IMR-90 (cell line): ENCODE measurements around the gene MTA3. TPM values are rescaled to one million over a fixed set of nuclear protein-coding genes. Genes with fewer than 3 reads are reported as not detected.

ENCODE experiments used
- ATAC-seq: fragments of 200-7000 bp; cut with Tn5 transposase; 2 replicates; pipeline ENCODE4 v1.9.1; 2020; ENCODE audit warnings: low read depth, mild to moderate bottlenecking, moderate library complexity
- BruUV-seq: library from RNA; stranded (reverse); fragments of 400-500 nt; replicated peaks from 2 replicates; lab custom pipeline; 2021; lab: Mats Ljungman, UMichigan
- CTCF ChIA-PET: fragments of 300-600 bp; formaldehyde crosslinking; extraction: SDS; loops from one replicate; lab custom pipeline; 2021; ENCODE audit warnings: antibody characterized with exemption; lab: Yijun Ruan, JAX
- POLR2A ChIA-PET: fragments of 300-600 bp; sonication (Branson Sonifier 250); formaldehyde crosslinking; loops from one replicate; lab custom pipeline; 2022; ENCODE audit warnings: antibody characterized with exemption; ENCODE audit not compliant: unreplicated experiment; lab: Charles Lee
- DNase-seq: peaks from one replicate; pipeline ENCODE4 v3.0.0; 2013
- H2AFZ ChIP-seq: replicated peaks from 2 replicates; pipeline ENCODE3; 2013; ENCODE audit warnings: low read length, mild to moderate bottlenecking; ENCODE audit not compliant: poor library complexity
- H2AK5ac ChIP-seq: 2 replicates; pipeline ENCODE4 v1.6.1; 2013; ENCODE audit warnings: low read depth, low read length, inconsistent platforms
- H2AK9ac ChIP-seq: replicated peaks from 2 replicates; pipeline ENCODE3; 2013; ENCODE audit warnings: mild to moderate bottlenecking, low read depth, low read length, moderate library complexity; ENCODE audit not compliant: poor library complexity
- H2BK120ac ChIP-seq: 2 replicates; pipeline ENCODE4 v1.6.1; 2013; ENCODE audit warnings: low read depth, low read length, inconsistent platforms
- H2BK15ac ChIP-seq: 3 replicates; pipeline ENCODE4 v1.6.1; 2013; ENCODE audit warnings: low read depth, low read length, inconsistent platforms
- H2BK20ac ChIP-seq: 2 replicates; pipeline ENCODE4 v1.6.1; 2013; ENCODE audit warnings: low read depth, mild to moderate bottlenecking, inconsistent platforms, low read length, moderate library complexity
- H2BK5ac ChIP-seq: 2 replicates; pipeline ENCODE4 v1.6.1; 2013; ENCODE audit warnings: mild to moderate bottlenecking, low read depth, low read length, inconsistent platforms; ENCODE audit not compliant: poor library complexity, severe bottlenecking
- H3K14ac ChIP-seq: replicated peaks from 2 replicates; pipeline ENCODE4 v1.6.1; 2013; ENCODE audit warnings: low read depth, low read length, inconsistent platforms
- H3K18ac ChIP-seq: 2 replicates; pipeline ENCODE4 v1.6.1; 2013; ENCODE audit warnings: low read depth, low read length, control low read depth
- H3K23ac ChIP-seq: 2 replicates; pipeline ENCODE4 v1.6.1; 2013; ENCODE audit warnings: low read depth, low read length, inconsistent platforms
- H3K27ac ChIP-seq: 2 replicates; pipeline ENCODE4 v1.5.1; 2013; ENCODE audit warnings: mild to moderate bottlenecking, control low read depth, low read length; ENCODE audit not compliant: insufficient read depth
- H3K27me3 ChIP-seq: 2 replicates; pipeline ENCODE4 v1.6.1; 2013; ENCODE audit warnings: low read length; ENCODE audit not compliant: control insufficient read depth, insufficient read depth
- H3K36me3 ChIP-seq: 2 replicates; pipeline ENCODE4 v1.6.1; 2013; ENCODE audit warnings: low read length, mixed read lengths; ENCODE audit not compliant: control insufficient read depth, insufficient read depth
- H3K4ac ChIP-seq: 2 replicates; pipeline ENCODE4 v1.6.1; 2013; ENCODE audit warnings: low read depth, low read length, inconsistent platforms
- H3K4me1 ChIP-seq: 2 replicates; pipeline ENCODE4 v1.6.1; 2013; ENCODE audit warnings: low read length, mixed read lengths; ENCODE audit not compliant: control insufficient read depth, insufficient read depth
- H3K4me2 ChIP-seq: 2 replicates; pipeline ENCODE4 v1.6.1; 2013; ENCODE audit warnings: low read depth, mild to moderate bottlenecking, control low read depth, low read length, moderate library complexity
- H3K4me3 ChIP-seq: 2 replicates; pipeline ENCODE4 v1.5.1; 2013; ENCODE audit warnings: low read depth, mild to moderate bottlenecking, control low read depth, low read length, moderate library complexity; ENCODE audit not compliant: insufficient read depth
- H3K56ac ChIP-seq: 2 replicates; pipeline ENCODE4 v1.6.1; 2013; ENCODE audit warnings: low read length, inconsistent platforms; ENCODE audit not compliant: insufficient read depth; ENCODE audit errors: extremely low read depth
- H3K79me1 ChIP-seq, 2 experiments: 2 replicates each; pipeline ENCODE4 v1.6.1; 2013; ENCODE audit warnings: low read length in 2 of 2, inconsistent platforms in 1 of 2, low read depth in 1 of 2
- H3K9ac ChIP-seq: 2 replicates; pipeline ENCODE4 v1.6.1; 2013; ENCODE audit warnings: low read depth, low read length, control low read depth
- H3K9me1 ChIP-seq: 2 replicates; pipeline ENCODE4 v1.6.1; 2013; ENCODE audit warnings: low read length, inconsistent platforms; ENCODE audit not compliant: insufficient read depth
- H3K9me3 ChIP-seq: 2 replicates; pipeline ENCODE4 v1.6.1; 2013; ENCODE audit warnings: low read length; ENCODE audit not compliant: control insufficient read depth, insufficient read depth
- H4K20me1 ChIP-seq: 2 replicates; pipeline ENCODE4 v1.6.1; 2013; ENCODE audit warnings: low read length, inconsistent platforms; ENCODE audit not compliant: insufficient read depth
- H4K5ac ChIP-seq: 2 replicates; pipeline ENCODE4 v1.6.1; 2013; ENCODE audit warnings: mild to moderate bottlenecking, low read depth, low read length, control low read depth
- H4K8ac ChIP-seq, 2 experiments: 2 replicates each; pipeline ENCODE4 v1.6.1; 2013; ENCODE audit warnings: low read depth in 2 of 2, low read length in 2 of 2, control low read depth in 1 of 2, inconsistent platforms in 1 of 2
- H4K91ac ChIP-seq: 2 replicates; pipeline ENCODE4 v1.6.1; 2013; ENCODE audit warnings: low read depth, low read length, inconsistent platforms; ENCODE audit not compliant: insufficient read depth
- BHLHE40 ChIP-seq: fragments of 150-350 bp; IDR thresholded peaks from 2 replicates; pipeline ENCODE4 v1.6.1; 2016; ENCODE audit warnings: mild to moderate bottlenecking, low read depth, low read length
- CHD1 ChIP-seq: IDR thresholded peaks from 2 replicates; pipeline ENCODE4 v1.6.1; 2012; ENCODE audit warnings: low read depth, low read length, improper control_type of control experiment
- POLR2A ChIP-seq: IDR thresholded peaks from 2 replicates; pipeline ENCODE4 v1.6.1; 2012; ENCODE audit warnings: mild to moderate bottlenecking, low read depth, low read length
- RAD21 ChIP-seq: IDR thresholded peaks from 2 replicates; pipeline ENCODE4 v1.6.1; 2012; ENCODE audit warnings: low read length, improper control_type of control experiment
- RCOR1 ChIP-seq: IDR thresholded peaks from 2 replicates; pipeline ENCODE4 v1.6.1; 2012; ENCODE audit warnings: mild to moderate bottlenecking, low read length, improper control_type of control experiment; ENCODE audit not compliant: insufficient replicate concordance
- RFX5 ChIP-seq: IDR thresholded peaks from 2 replicates; pipeline ENCODE4 v1.8.0; 2012; ENCODE audit warnings: low read depth, mild to moderate bottlenecking, low read length, moderate library complexity
- SMC3 ChIP-seq: fragments of 150-350 bp; IDR thresholded peaks from 2 replicates; pipeline ENCODE4 v1.6.1; 2016; ENCODE audit warnings: low read depth, mild to moderate bottlenecking, antibody characterized with exemption, low read length, moderate library complexity
- USF2 ChIP-seq: fragments of 150-350 bp; IDR thresholded peaks from 2 replicates; pipeline ENCODE4 v1.6.1; 2017; ENCODE audit warnings: mild to moderate bottlenecking, antibody characterized with exemption, low read length, low read depth
- WGBS, 2 experiments: methylation state at CpG; one replicate each; pipeline versions ENCODE4 v1.1.5 to v1.1.7; 2013; ENCODE audit warnings: missing lambda C conversion rate in 2 of 2; ENCODE audit not compliant: insufficient read length in 1 of 2; ENCODE audit errors: extremely low coverage in 2 of 2; 5-methylcytosine and 5-hydroxymethylcytosine counted together
- dilution Hi-C: fragments of 300-500 bp; cut with HindIII; formaldehyde crosslinking; loops from one replicate; pipeline ENCODE4 v1.14.3; 2018; ENCODE audit warnings: low sequenced_read_pairs; ENCODE audit not compliant: unreplicated experiment
- in situ Hi-C: fragments of 300-500 bp; cut with MboI; formaldehyde crosslinking; loops from 3 replicates; pipeline ENCODE4 v1.14.3; 2019; ENCODE audit warnings: low sequenced_read_pairs, inconsistent platforms, mixed read lengths
- intact Hi-C: fragments of 100-400 bp; cut with micrococcal nuclease; formaldehyde crosslinking; loops from 2 replicates; pipeline ENCODE4 v1.10.0; 2022
- polyA plus RNA-seq, 3 experiments: library from polyadenylated mRNA; depleted of rRNA; stranded (reverse); fragments of >200 nt; gene quantifications; 2 replicates each; pipeline ENCODE4 v1.2.3, GENCODE V29; 2012; ENCODE audit warnings: low replicate concordance in 1 of 3
- total RNA-seq: library from RNA; depleted of rRNA; stranded (reverse); fragments of >200 nt; gene quantifications from 2 replicates; pipeline ENCODE4 v1.2.3, GENCODE V29; 2012

Gene MTA3
- total and polyA plus RNA-seq, 2 of the 4 experiments (the other 2 are of a cell fraction): 31.9 to 34.3 TPM

- Histone ChIP-seq H3K18ac (no peak overlapping the region), H3K14ac (no peak overlapping the region), H4K5ac (no peak overlapping the region), H2BK20ac (no peak overlapping the region), H3K4me2 (no peak overlapping the region), H3K4me3 (no peak overlapping the region), H3K4ac (no peak overlapping the region), H3K9me1 (0 out of 2 replicates have a peak, but pooled peaks cover 3% of the 10 kb centered on the region), H3K27me3 (no peaks in the 10 kb centered on the region), H4K20me1 (no peaks in the 10 kb centered on the region; the same call in 1 of the 2 replicates), H3K56ac (no peak overlapping the region), H2BK5ac (no peak overlapping the region), H3K4me1 (no peaks in the 10 kb centered on the region), H2AK9ac (no peak overlapping the region), H2AK5ac (no peak overlapping the region), H3K9me3 (no peaks in the 10 kb centered on the region), H3K23ac (no peak overlapping the region), H2BK120ac (no peak overlapping the region), H2BK15ac (no peak overlapping the region), H2AFZ (no peak overlapping the region), H3K36me3 (peaks cover 4% of the 10 kb centered on the region), H3K27ac (no peak overlapping the region), H3K9ac (no peak overlapping the region), H3K79me1 (peaks cover 0 to 4% of the 10 kb centered on the region in 2 experiments; a peak in 2 of 4 replicates), H4K8ac (no peak overlapping the region), H4K91ac (no peak overlapping the region)
- intact Hi-C loops: loop anchor here (1.0 to 10.0 kb wide), 4 partner anchors 151 to 567 kb away; partner anchors contain the start of gene COX7A2L
- no TSS peak for BruUV-seq
- WGBS, 2 experiments: no CpG with 5 or more reads among the region's 3 CpGs
- ATAC-seq (no peak), DNase-seq (no peak)
- ChIA-PET POLR2A (no interaction called here), CTCF (interaction anchor here (0.8 to 1.6 kb wide), 7 partner anchors 15 to 242 kb away, joined by 3 to 6 read pairs (median 3); no protein-coding TSS in a partner anchor)
- TF ChIP-seq CHD1: no peak
- TF ChIP-seq POLR2A: no peak
- TF ChIP-seq BHLHE40: no peak
- TF ChIP-seq USF2: no peak
- no peak for TF ChIP-seq RAD21
- no peak for TF ChIP-seq RCOR1
- TF ChIP-seq SMC3: no peak
- no peak for TF ChIP-seq RFX5
- dilution Hi-C loops: no loop called here
- in situ Hi-C loops: loop anchor here (10.0 to 25.0 kb wide), 2 partner anchors 169 to 802 kb away; partner anchors contain the start of gene KCNG3
Measured at GRCh38 chr2:42663828-42664227, 95.4 kb downstream of the MTA3 start.
